Breast epithelium (tissue), 4 donors: ENCODE data around the gene PPARG. TPM values are rescaled to one million over a fixed set of nuclear protein-coding genes. Genes with fewer than 3 reads are reported as not detected.
"Not testable (repeated sequence)": the region's sequence is repeated elsewhere in the genome, so short reads cannot be mapped to it uniquely, and the experiment has no call there.

Experiments
- DNase-seq, 2 donors: peaks; one replicate each; pipeline ENCODE4 v3.0.0-alpha.2; 2019; ENCODE audit warnings: low spot score in 2 of 2
- H3K27ac ChIP-seq, 2 donors: fragments of 200-600 bp; sonication (generic) in 1 of 2; one replicate each; pipeline ENCODE4 v1.5.1; 2016 to 2019; ENCODE audit warnings: mild to moderate bottlenecking in 1 of 2
- H3K27me3 ChIP-seq, 2 donors: fragments of 200-600 bp; sonication (generic) in 1 of 2; one replicate each; pipeline versions ENCODE4 v1.5.1 to v1.6.0; 2017 to 2019; ENCODE audit warnings: control low read depth in 1 of 2, mild to moderate bottlenecking in 1 of 2
- H3K36me3 ChIP-seq: fragments of 200-600 bp; one replicate; pipeline ENCODE4 v1.5.1; 2019
- H3K4me1 ChIP-seq, 2 donors: fragments of 200-600 bp; sonication (generic); one replicate each; pipeline ENCODE4 v1.5.1; 2016 to 2019; ENCODE audit warnings: control low read depth in 1 of 2
- H3K4me3 ChIP-seq, 3 donors: fragments of 200-600 bp; sonication (generic); 1 replicate in 2 of 3; 2 replicates in 1 of 3; pipeline ENCODE4 v1.5.1; 2016 to 2019; ENCODE audit warnings: mild to moderate bottlenecking in 3 of 3, moderate library complexity in 2 of 3
- H3K9me3 ChIP-seq, 2 donors: fragments of 200-600 bp; sonication (generic) in 1 of 2; one replicate each; pipeline ENCODE4 v1.5.1; 2016 to 2019; ENCODE audit warnings: control low read depth in 1 of 2
- POLR2A ChIP-seq: fragments of 450-650 bp; IDR thresholded peaks from one replicate; pipeline ENCODE4 v1.6.1; 2016; ENCODE audit warnings: antibody characterized with exemption, mild to moderate bottlenecking, moderate library complexity
- POLR2AphosphoS5 ChIP-seq, 3 donors: sonication (generic); formaldehyde crosslinking; IDR thresholded peaks; one replicate each; pipeline ENCODE4 v1.6.1; 2017; ENCODE audit warnings: antibody characterized with exemption in 3 of 3
- intact Hi-C: fragments of 100-400 bp; cut with DNase I; formaldehyde crosslinking; loops from one replicate; pipeline ENCODE4 v1.15.1; 2023; ENCODE audit warnings: low total_unique reads
- total RNA-seq, 3 donors: library from RNA; depleted of rRNA; stranded (reverse); fragments of >200 nt; gene quantifications; one replicate each; pipeline ENCODE4 v1.1.0, GENCODE V29; 2016
- TF ChIP-seq, protein P1 (sequence below), 3 donors: fragments of 450-650 bp; IDR thresholded peaks; one replicate each; pipeline ENCODE4 v1.5.1; 2016 to 2017; ENCODE audit warnings: antibody characterized with exemption in 3 of 3, mild to moderate bottlenecking in 3 of 3, moderate library complexity in 3 of 3

The PPARG gene
- total RNA-seq, 3 donors from 2014 or later = 44.2 to 359 (median 96.0) TPM

DNA sequence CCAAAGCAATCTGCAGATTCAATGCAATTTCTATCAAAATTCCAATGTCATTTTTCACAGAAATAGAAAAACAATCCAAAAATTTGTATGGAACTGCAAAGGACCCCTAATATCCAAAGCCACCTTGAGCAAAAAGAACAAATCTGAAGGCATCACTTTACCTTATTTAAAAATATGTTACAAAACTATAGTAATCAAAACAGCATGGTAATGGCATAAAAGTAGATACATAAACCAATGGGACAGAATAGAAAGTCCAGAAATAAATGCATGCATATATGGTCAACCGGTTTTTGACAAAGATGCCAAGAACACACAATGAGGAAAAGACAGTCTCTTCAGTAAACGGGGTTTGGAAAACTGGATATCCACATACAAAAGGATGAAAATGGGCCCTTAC is 39.4 kb upstream of the PPARG start:
- H3K4me1 ChIP-seq = no peaks in the 10 kb centered on the region
- no peaks in the 10 kb centered on the region for H3K36me3 ChIP-seq
- intact Hi-C loops = no loop called here
- H3K9me3 ChIP-seq = peaks cover 6 to 8% of the 10 kb centered on the region in 2 donors
- H3K27ac ChIP-seq = no peak overlapping the region
- no peak overlapping the region for H3K4me3 ChIP-seq
- no peak for DNase-seq
- TF ChIP-seq, protein P1, sequence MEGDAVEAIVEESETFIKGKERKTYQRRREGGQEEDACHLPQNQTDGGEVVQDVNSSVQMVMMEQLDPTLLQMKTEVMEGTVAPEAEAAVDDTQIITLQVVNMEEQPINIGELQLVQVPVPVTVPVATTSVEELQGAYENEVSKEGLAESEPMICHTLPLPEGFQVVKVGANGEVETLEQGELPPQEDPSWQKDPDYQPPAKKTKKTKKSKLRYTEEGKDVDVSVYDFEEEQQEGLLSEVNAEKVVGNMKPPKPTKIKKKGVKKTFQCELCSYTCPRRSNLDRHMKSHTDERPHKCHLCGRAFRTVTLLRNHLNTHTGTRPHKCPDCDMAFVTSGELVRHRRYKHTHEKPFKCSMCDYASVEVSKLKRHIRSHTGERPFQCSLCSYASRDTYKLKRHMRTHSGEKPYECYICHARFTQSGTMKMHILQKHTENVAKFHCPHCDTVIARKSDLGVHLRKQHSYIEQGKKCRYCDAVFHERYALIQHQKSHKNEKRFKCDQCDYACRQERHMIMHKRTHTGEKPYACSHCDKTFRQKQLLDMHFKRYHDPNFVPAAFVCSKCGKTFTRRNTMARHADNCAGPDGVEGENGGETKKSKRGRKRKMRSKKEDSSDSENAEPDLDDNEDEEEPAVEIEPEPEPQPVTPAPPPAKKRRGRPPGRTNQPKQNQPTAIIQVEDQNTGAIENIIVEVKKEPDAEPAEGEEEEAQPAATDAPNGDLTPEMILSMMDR (IDR thresholded peaks at IDR 0.05) = no peak
- no peak for TF ChIP-seq POLR2A
- H3K27me3 ChIP-seq = no peaks in the 10 kb centered on the region

DNA sequence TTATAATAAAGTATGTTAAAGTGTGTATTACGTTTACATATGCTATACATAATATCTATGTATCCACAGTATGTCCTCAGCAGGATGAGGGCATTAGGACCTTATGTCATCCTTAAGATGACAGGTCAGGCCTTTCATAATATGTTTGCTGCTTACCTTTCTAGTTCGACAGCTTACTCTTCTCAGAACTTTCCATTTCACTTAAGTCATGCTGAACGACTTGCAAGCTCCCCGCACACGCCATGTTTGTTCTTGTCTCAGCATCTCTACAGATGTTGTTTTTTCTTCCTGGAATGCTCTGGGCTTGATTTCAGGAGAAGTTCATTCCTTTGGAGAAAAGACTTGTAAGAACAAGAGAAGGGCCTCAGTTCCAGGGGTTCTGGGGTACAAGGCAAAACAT is 36.0 kb upstream of the PPARG start:
- Histone ChIP-seq H3K9me3 (peaks cover 6 to 8% of the 10 kb centered on the region in 2 donors), H3K4me1 (no peaks in the 10 kb centered on the region), H3K4me3 (no peak overlapping the region), H3K27ac (no peak overlapping the region), H3K36me3 (no peaks in the 10 kb centered on the region), H3K27me3 (no peaks in the 10 kb centered on the region)
- intact Hi-C loops = no loop called here
- no peak for TF ChIP-seq POLR2AphosphoS5 (IDR thresholded peaks at IDR 0.05)
- TF ChIP-seq, protein P1 (IDR thresholded peaks at IDR 0.05) = no peak
- no peak for TF ChIP-seq POLR2A
- DNase-seq = no peak

DNA sequence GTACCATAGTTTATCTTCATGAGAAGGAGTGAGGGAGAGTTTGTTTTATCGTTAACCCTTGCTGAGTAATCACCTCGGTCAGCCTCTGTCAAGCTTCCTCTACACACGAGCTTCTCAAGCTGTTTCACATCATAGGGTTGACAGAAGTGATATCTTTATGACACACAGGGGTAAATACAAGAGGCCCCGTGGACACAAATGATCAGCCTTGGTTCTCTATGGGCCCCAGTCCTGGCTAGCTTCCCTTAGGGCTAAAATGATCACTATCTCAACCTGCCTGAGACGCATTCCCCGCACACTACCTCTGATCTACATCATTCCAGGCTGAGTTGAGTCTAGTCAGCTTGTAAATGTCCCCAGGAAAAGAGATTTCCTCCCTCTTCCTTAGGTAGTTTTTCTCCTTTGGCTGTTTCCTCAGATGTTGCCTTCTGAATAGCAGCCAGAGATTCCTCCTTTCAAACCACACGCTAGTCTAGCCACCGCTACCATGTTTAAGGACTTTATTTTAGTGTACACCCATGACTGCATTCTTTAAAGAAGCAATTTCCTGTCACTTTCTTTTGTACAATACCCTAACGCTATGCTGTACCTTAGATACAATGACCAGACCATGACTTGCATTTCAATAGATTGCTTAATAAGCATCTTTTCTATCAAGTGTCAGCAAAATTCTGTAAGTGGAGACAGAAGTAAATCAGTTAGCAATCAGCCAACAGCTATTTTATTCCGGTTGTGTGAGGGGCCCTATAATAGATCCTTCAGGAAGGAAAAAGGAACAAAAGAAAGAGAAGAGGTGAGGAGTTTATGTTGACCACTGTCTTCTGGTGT is 35.1 kb upstream of the PPARG start:
- DNase-seq = no peak
- no peaks in the 10 kb centered on the region for H3K36me3 ChIP-seq
- no peak overlapping the region for H3K4me3 ChIP-seq
- H3K27me3 ChIP-seq = no peaks in the 10 kb centered on the region
- peaks cover 6 to 8% of the 10 kb centered on the region in 2 donors for H3K9me3 ChIP-seq
- TF ChIP-seq POLR2AphosphoS5 (IDR thresholded peaks at IDR 0.05) (no peak), POLR2A (no peak)
- TF ChIP-seq, protein P1 (IDR thresholded peaks at IDR 0.05) = no peak
- intact Hi-C loops = no loop called here
- H3K27ac ChIP-seq = no peak overlapping the region
- H3K4me1 ChIP-seq = no peaks in the 10 kb centered on the region

DNA sequence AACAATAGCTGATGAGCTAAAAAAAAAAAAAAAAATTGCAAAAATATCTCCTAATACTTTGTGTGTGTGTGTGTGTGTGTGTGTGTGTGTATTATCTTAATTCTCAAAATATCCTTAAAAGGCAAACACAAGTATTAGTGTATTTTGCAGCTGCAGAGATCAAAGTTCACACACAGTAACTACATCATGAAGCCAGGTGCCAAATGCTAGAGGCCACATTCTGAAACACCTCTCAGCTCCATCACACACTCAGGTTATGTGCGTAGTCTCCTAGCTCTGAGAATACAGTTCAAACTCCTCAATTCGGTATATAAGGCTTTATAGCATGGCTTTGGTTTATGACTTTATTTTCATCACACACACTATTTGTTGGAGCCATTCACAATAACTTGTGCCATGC is 33.5 kb upstream of the PPARG start:
- no peak for DNase-seq
- intact Hi-C loops = no loop called here
- Histone ChIP-seq H3K27ac (no peak overlapping the region), H3K4me3 (no peak overlapping the region), H3K36me3 (no peaks in the 10 kb centered on the region), H3K9me3 (no peaks in the 10 kb centered on the region), H3K27me3 (no peaks in the 10 kb centered on the region), H3K4me1 (no peaks in the 10 kb centered on the region)
- TF ChIP-seq POLR2AphosphoS5 (IDR thresholded peaks at IDR 0.05) (no peak), POLR2A (no peak)
- TF ChIP-seq, protein P1 (IDR thresholded peaks at IDR 0.05) = no peak

DNA sequence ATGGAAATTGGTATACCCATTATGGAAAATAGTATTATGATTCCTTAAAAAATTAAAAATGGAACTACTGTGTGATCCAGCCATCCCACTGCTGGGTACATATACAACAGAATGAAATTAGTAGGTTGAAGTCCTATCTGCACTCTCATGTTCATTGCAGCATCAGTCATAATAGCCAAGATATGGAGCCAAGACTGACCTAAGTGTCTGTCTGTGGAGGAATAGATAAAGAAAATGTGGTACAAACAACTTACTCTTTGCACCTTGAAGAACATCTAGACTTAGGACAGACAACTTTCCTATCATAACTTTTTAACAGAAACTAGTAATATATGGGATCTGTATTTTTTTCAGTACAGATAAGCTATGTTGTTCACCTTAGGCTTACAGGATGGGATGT is 30.0 kb upstream of the PPARG start:
- TF ChIP-seq, protein P1 (IDR thresholded peaks at IDR 0.05) = no peak
- TF ChIP-seq POLR2AphosphoS5 (IDR thresholded peaks at IDR 0.05) (no peak), POLR2A (no peak)
- DNase-seq = no peak
- H3K36me3 ChIP-seq = no peaks in the 10 kb centered on the region
- H3K4me3 ChIP-seq = no peak overlapping the region
- H3K4me1 ChIP-seq = no peaks in the 10 kb centered on the region
- no peak overlapping the region for H3K27ac ChIP-seq
- H3K27me3 ChIP-seq = no peaks in the 10 kb centered on the region
- H3K9me3 ChIP-seq = no peaks in the 10 kb centered on the region
- intact Hi-C loops = no loop called here

DNA sequence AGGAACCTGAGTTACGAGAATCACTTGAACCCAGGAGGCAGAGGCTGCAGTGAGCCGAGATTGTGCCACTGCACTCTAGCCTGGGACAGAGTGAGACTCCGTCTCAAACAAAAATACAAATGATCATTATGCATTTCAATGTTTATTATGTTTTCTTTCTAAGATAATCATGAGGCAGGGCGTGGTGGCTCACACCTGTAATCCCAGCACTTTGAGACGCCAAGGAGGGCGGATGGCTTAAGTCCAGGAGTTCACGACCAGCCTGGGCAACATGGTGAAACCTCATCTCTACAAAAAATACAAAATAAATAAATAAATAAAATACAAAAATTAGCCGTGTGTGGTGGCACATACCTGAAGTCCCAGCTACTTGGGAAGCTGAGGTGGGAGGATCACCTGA is 26.7 kb upstream of the PPARG start:
- intact Hi-C loops = loop anchor here (10.0 kb wide), 1 partner anchor 163 kb away; no protein-coding TSS in a partner anchor
- not testable (repeated sequence) for H3K36me3 ChIP-seq, DNase-seq, H3K4me3 ChIP-seq, H3K27me3 ChIP-seq, H3K27ac ChIP-seq, H3K9me3 ChIP-seq, H3K4me1 ChIP-seq
